Measurements from ENCODE around the gene C16orf96.

DNA sequence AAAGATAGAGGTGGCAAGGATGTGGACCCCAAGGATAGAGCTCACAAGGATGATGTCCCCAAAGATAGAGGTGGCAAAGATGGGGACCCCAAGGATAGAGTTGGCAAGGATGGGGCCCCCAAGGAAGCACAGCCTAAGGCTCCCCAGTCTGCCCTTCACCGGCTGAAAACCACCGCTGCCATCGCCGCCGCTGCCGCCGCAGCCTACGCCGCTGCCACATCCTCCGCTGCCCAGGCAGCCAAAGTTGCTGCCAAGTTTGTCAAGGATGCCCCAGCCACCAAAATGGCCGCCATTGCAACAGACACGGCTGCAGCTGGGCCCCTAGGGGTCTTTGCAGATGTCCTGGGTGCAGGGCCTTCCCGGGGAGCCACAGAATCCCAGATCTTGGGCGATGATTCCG, 19.9 kb downstream of the C16orf96 start:
- TF ChIP-seq POLR2A (IDR thresholded peaks at IDR 0.05): no peak
- TF ChIP-seq, protein P1, sequence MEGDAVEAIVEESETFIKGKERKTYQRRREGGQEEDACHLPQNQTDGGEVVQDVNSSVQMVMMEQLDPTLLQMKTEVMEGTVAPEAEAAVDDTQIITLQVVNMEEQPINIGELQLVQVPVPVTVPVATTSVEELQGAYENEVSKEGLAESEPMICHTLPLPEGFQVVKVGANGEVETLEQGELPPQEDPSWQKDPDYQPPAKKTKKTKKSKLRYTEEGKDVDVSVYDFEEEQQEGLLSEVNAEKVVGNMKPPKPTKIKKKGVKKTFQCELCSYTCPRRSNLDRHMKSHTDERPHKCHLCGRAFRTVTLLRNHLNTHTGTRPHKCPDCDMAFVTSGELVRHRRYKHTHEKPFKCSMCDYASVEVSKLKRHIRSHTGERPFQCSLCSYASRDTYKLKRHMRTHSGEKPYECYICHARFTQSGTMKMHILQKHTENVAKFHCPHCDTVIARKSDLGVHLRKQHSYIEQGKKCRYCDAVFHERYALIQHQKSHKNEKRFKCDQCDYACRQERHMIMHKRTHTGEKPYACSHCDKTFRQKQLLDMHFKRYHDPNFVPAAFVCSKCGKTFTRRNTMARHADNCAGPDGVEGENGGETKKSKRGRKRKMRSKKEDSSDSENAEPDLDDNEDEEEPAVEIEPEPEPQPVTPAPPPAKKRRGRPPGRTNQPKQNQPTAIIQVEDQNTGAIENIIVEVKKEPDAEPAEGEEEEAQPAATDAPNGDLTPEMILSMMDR (IDR thresholded peaks at IDR 0.05): no peak
